ENCODE data around the gene OR5A2.

The OR5A2 gene

DNA sequence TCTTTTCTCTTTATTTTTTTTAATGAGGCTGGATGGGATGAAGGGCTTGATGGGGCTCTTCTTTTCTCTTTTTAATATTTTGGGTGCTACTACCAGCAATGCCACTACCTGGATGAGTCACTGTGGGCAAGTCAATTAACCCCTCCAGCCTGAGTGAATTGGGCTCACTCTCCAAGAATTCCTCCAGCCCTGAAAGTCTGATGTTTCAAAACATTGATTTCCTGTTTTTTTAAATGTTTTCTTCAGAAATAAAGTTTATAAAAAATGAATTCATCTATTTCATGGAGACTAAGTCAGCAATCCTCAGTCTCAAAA is 812 bp upstream of the OR5A2 start:
- no peak overlapping the region for H3K27ac ChIP-seq
- H3K36me3 ChIP-seq, result no peaks in the 10 kb centered on the region
- TF ChIP-seq, protein P1, sequence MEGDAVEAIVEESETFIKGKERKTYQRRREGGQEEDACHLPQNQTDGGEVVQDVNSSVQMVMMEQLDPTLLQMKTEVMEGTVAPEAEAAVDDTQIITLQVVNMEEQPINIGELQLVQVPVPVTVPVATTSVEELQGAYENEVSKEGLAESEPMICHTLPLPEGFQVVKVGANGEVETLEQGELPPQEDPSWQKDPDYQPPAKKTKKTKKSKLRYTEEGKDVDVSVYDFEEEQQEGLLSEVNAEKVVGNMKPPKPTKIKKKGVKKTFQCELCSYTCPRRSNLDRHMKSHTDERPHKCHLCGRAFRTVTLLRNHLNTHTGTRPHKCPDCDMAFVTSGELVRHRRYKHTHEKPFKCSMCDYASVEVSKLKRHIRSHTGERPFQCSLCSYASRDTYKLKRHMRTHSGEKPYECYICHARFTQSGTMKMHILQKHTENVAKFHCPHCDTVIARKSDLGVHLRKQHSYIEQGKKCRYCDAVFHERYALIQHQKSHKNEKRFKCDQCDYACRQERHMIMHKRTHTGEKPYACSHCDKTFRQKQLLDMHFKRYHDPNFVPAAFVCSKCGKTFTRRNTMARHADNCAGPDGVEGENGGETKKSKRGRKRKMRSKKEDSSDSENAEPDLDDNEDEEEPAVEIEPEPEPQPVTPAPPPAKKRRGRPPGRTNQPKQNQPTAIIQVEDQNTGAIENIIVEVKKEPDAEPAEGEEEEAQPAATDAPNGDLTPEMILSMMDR (IDR thresholded peaks at IDR 0.05; ENCODE audit: low read depth, low read length), result no peak
- DNase-seq, result no peak
- H3K9me3 ChIP-seq (ENCODE audit: severe bottlenecking), result no peaks in the 10 kb centered on the region
- H3K27me3 ChIP-seq (ENCODE audit: insufficient read depth, low read depth, severe bottlenecking), result peaks cover 2% of the 10 kb centered on the region
- no peak overlapping the region for H3K4me3 ChIP-seq (ENCODE audit: low read depth, low read length)

DNA sequence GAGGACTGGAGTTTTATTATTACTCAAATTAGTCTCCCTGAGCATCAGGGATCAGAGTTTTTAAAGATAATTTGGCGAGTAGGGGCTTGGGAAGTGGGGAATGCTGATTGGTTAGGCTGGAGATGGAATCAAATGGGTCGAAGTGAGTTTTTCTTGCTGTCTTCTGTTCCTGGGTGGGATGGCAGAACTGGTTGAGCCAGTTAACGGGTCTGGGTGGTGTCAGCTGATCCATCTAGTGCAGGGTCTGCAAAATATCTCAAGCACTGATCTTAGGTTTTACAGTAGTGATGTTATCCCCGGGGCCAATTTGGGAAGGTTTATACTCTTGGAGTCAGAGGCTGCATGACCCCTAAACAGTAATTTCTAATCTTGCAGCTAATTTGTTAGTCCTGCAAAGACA is 1.1 kb downstream of the OR5A2 start:
- no peaks in the 10 kb centered on the region for H3K36me3 ChIP-seq
- no peak for DNase-seq
- TF ChIP-seq, protein P1 (IDR thresholded peaks at IDR 0.05; ENCODE audit: low read depth, low read length), result no peak
- no peak overlapping the region for H3K27ac ChIP-seq
- H3K9me3 ChIP-seq (ENCODE audit: severe bottlenecking), result no peaks in the 10 kb centered on the region
- H3K27me3 ChIP-seq (ENCODE audit: insufficient read depth, low read depth, severe bottlenecking), result peaks cover 2% of the 10 kb centered on the region
- H3K4me3 ChIP-seq (ENCODE audit: low read depth, low read length), result no peak overlapping the region

DNA sequence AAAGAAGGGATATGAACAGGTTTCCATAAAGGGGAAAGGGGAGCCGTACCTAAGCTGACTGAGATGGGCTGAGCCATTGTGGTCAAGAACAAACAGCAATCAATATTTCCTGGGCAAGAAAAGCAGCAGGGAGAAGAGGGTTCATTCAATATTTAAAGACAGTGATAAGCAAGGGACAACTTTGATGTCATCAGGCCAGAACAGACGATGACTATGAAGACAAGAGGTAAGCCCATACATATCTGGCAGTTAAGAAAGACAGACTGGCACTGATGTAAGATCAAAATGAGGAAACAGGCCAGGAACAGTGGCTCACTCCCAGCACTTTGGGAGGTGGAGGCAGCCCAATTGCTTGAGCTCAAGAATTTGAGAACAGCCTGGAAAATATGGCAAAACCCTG is 2.4 kb downstream of the OR5A2 start:
- no peaks in the 10 kb centered on the region for H3K9me3 ChIP-seq (ENCODE audit: severe bottlenecking)
- DNase-seq, result no peak
- H3K36me3 ChIP-seq, result no peaks in the 10 kb centered on the region
- no peak overlapping the region for H3K4me3 ChIP-seq (ENCODE audit: low read depth, low read length)
- peaks cover 2% of the 10 kb centered on the region for H3K27me3 ChIP-seq (ENCODE audit: insufficient read depth, low read depth, severe bottlenecking)
- no peak overlapping the region for H3K27ac ChIP-seq
- TF ChIP-seq, protein P1 (IDR thresholded peaks at IDR 0.05; ENCODE audit: low read depth, low read length), result no peak

DNA sequence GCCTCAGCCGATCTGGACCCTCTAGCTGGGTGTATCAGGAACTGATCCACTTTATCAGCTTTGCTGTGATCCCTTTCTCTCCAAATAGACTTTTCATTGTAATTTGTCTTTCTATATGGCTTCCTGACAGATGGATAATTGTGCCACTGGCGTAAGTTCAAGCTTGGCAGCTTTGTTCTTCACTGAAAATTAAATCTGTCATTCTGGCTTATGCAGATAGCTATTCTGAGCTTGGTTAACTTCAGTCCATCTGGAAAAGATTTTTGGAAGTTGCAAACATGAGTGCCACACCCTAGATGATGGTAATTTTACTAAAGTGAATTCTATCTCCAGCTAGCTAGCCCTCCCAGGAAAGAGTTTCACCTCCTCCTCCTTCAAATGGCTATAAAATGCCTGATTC is 8.1 kb downstream of the OR5A2 start:
- no peak for DNase-seq
- H3K36me3 ChIP-seq, result no peaks in the 10 kb centered on the region
- no peaks in the 10 kb centered on the region for H3K9me3 ChIP-seq (ENCODE audit: severe bottlenecking)
- peaks cover 4% of the 10 kb centered on the region for H3K27me3 ChIP-seq (ENCODE audit: insufficient read depth, low read depth, severe bottlenecking)
- TF ChIP-seq, protein P1 (IDR thresholded peaks at IDR 0.05; ENCODE audit: low read depth, low read length), result no peak
- H3K27ac ChIP-seq, result no peak overlapping the region
- H3K4me3 ChIP-seq (ENCODE audit: low read depth, low read length), result no peak overlapping the region

DNA sequence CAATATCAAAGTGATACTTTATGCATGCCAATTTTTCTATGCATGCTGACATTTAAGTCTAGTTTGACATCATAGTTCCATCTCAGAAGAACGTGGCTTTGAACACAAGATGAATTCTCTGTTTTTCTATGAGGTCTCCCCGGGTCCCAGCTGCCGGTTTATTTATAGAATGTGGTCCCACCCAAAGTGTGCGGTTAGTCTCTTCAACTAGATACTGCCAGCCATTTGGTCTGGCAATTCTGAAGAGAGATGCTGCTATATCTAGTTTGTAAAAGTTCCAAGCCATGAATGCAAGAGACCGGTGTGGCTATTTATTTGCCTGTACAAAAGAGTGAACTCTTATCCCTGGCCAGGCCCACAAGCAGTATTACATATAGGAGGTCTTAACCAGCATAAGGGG is 9.2 kb downstream of the OR5A2 start:
- Histone ChIP-seq H3K9me3 (ENCODE audit: severe bottlenecking) (no peaks in the 10 kb centered on the region), H3K4me3 (ENCODE audit: low read depth, low read length) (no peak overlapping the region), H3K36me3 (no peaks in the 10 kb centered on the region), H3K27me3 (ENCODE audit: insufficient read depth, low read depth, severe bottlenecking) (peaks cover 4% of the 10 kb centered on the region), H3K27ac (no peak overlapping the region)
- no peak for DNase-seq
- TF ChIP-seq, protein P1 (IDR thresholded peaks at IDR 0.05; ENCODE audit: low read depth, low read length), result no peak

DNA sequence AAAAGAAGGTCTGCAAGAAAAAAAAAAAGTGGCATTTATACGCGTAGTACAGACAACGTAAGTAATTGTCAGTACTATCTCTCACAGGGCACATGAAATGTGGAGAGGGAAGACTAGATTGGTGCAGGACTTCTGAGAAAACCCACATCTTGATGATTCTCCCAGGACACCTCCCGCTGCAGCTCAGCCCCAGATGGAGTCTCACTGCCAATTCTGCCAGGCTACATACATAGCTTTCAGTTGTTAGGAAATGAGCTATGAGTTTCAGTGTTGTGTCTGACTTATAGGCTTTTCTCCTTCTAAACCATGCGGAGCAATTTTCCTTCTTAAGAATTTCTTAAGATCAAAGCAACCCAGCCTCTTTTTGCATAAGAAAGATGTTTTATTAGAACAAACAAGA is 9.6 kb downstream of the OR5A2 start:
- Histone ChIP-seq H3K27ac (no peak overlapping the region), H3K36me3 (no peaks in the 10 kb centered on the region), H3K4me3 (ENCODE audit: low read depth, low read length) (no peak overlapping the region), H3K9me3 (ENCODE audit: severe bottlenecking) (no peaks in the 10 kb centered on the region), H3K27me3 (ENCODE audit: insufficient read depth, low read depth, severe bottlenecking) (peaks cover 4% of the 10 kb centered on the region)
- TF ChIP-seq, protein P1 (IDR thresholded peaks at IDR 0.05; ENCODE audit: low read depth, low read length), result no peak
- DNase-seq, result no peak

Measured in WERI-Rb-1 (cell line).